B cell (primary cell): ENCODE measurements around the gene HTR3E. TPM values are rescaled to one million over a fixed set of nuclear protein-coding genes. Genes with fewer than 3 reads are reported as not detected.

Source experiments
- ATAC-seq: fragments of 200-7000 bp; cut with Tn5 transposase; one replicate; pipeline ENCODE4 v1.10.0; 2021; ENCODE audit warnings: low read depth, mild to moderate bottlenecking, moderate number of reproducible peaks, moderate library complexity
- CTCF ChIA-PET: fragments of 350-600 bp; sonication (Branson Sonifier 250); formaldehyde crosslinking; loops from one replicate; lab custom pipeline; 2021; ENCODE audit warnings: antibody characterized with exemption, inconsistent platforms; lab: Charles Lee
- POLR2A ChIA-PET: fragments of 350-600 bp; sonication (Branson Sonifier 250); formaldehyde crosslinking; loops from one replicate; lab custom pipeline; 2021; ENCODE audit warnings: antibody characterized with exemption; lab: Charles Lee
- DNase-seq: peaks from one replicate; pipeline ENCODE4 v3.0.0; 2013
- H2AFZ ChIP-seq: 2 replicates; pipeline ENCODE4 v1.6.1; 2012; ENCODE audit warnings: mild to moderate bottlenecking, low read depth, low read length; ENCODE audit not compliant: insufficient read depth, poor library complexity, severe bottlenecking
- H3K27ac ChIP-seq, 2 donors: 1 replicate in 1 of 2; 2 replicates in 1 of 2; pipeline ENCODE4 v1.5.1; 2012 to 2013; ENCODE audit warnings: low read length in 2 of 2, mild to moderate bottlenecking in 2 of 2, moderate library complexity in 1 of 2
- H3K27me3 ChIP-seq, 4 experiments: fragments of 200-600 bp in 1 of 4; sonication (generic) in 1 of 4; replicated peaks in 1 of 4; 1 replicate in 2 of 4; 2 replicates in 2 of 4; pipeline versions ENCODE4 v1.6.1 to v1.7.0; 2013 to 2016; ENCODE audit warnings: low read length in 3 of 4, mild to moderate bottlenecking in 2 of 4, mixed read lengths in 1 of 4, moderate library complexity in 1 of 4; ENCODE audit not compliant: insufficient read depth in 4 of 4, control insufficient read depth in 3 of 4; ENCODE audit errors: control extremely low read depth in 1 of 4
- H3K36me3 ChIP-seq, 2 experiments: replicated peaks in 1 of 2; 1 replicate in 1 of 2; 2 replicates in 1 of 2; pipeline versions ENCODE4 v1.6.1 to v1.7.1; 2013; ENCODE audit warnings: low read length in 1 of 2; ENCODE audit not compliant: insufficient read depth in 2 of 2, control insufficient read depth in 1 of 2; ENCODE audit errors: control extremely low read depth in 1 of 2, extremely low read depth in 1 of 2
- H3K4me1 ChIP-seq, 2 donors: fragments of 200-600 bp in 1 of 2; sonication (generic) in 1 of 2; 1 replicate in 1 of 2; 2 replicates in 1 of 2; pipeline versions ENCODE4 v1.5.1 to v1.6.1; 2013 to 2017; ENCODE audit warnings: low read length in 2 of 2; ENCODE audit not compliant: control insufficient read depth in 2 of 2, insufficient read depth in 2 of 2
- H3K4me2 ChIP-seq: replicated peaks from 2 replicates; pipeline ENCODE3; 2012; ENCODE audit warnings: mild to moderate bottlenecking, low read depth, low read length; ENCODE audit not compliant: poor library complexity, severe bottlenecking
- H3K4me3 ChIP-seq, 5 experiments: fragments of 200-600 bp in 1 of 5; sonication (generic) in 1 of 5; 1 replicate in 3 of 5; 2 replicates in 2 of 5; pipeline versions ENCODE4 v1.5.1 to v1.7.0; 2011 to 2016; ENCODE audit warnings: low read length in 4 of 5, mild to moderate bottlenecking in 4 of 5, low read depth in 2 of 5, control low read depth in 1 of 5, moderate library complexity in 1 of 5; ENCODE audit not compliant: insufficient read depth in 1 of 5; ENCODE audit errors: control extremely low read depth in 1 of 5, extremely low read depth in 1 of 5
- H3K79me2 ChIP-seq: fragments of 200-600 bp; sonication (generic); one replicate; pipeline ENCODE4 v1.6.0; 2016; ENCODE audit warnings: low read length; ENCODE audit not compliant: control insufficient read depth, insufficient read depth
- H3K9ac ChIP-seq: fragments of 200-600 bp; sonication (generic); 2 replicates; pipeline ENCODE4 v1.6.1; 2017; ENCODE audit warnings: mild to moderate bottlenecking, low read length, moderate library complexity
- H3K9me3 ChIP-seq, 3 donors: one replicate each; pipeline versions ENCODE4 v1.6.1 to v1.7.1; 2013; ENCODE audit warnings: low read length in 2 of 3; ENCODE audit not compliant: control insufficient read depth in 2 of 3, insufficient read depth in 1 of 3; ENCODE audit errors: control extremely low read depth in 1 of 3
- H4K20me1 ChIP-seq: 2 replicates; pipeline ENCODE4 v1.6.0; 2012; ENCODE audit warnings: mild to moderate bottlenecking, low read length; ENCODE audit not compliant: insufficient read depth, control insufficient read depth, poor library complexity, severe bottlenecking
- H3K27ac Mint-ChIP-seq: one replicate; pipeline ENCODE4 v1.8.0; 2021; ENCODE audit warnings: mixed read lengths
- H3K27me3 Mint-ChIP-seq: one replicate; pipeline ENCODE4 v1.8.0; 2021; ENCODE audit warnings: mixed read lengths
- H3K4me1 Mint-ChIP-seq: one replicate; pipeline ENCODE4 v1.8.0; 2021; ENCODE audit warnings: mixed read lengths
- H3K4me3 Mint-ChIP-seq: one replicate; pipeline ENCODE4 v1.8.0; 2021; ENCODE audit warnings: mixed read lengths
- H3K9me3 Mint-ChIP-seq: one replicate; pipeline ENCODE4 v1.8.0; 2022; ENCODE audit warnings: mixed read lengths; ENCODE audit not compliant: insufficient read depth
- EZH2 ChIP-seq: IDR thresholded peaks from 2 replicates; pipeline ENCODE4 v1.6.1; 2012; ENCODE audit warnings: borderline replicate concordance, low read depth, mild to moderate bottlenecking, moderate library complexity, low read length; ENCODE audit not compliant: insufficient read depth, poor library complexity, severe bottlenecking
- WGBS: methylation state at CpG from one replicate; pipeline ENCODE4 v1.1.5; 2013; ENCODE audit warnings: missing lambda C conversion rate; ENCODE audit not compliant: insufficient coverage; 5-methylcytosine and 5-hydroxymethylcytosine counted together
- intact Hi-C: fragments of 100-400 bp; cut with micrococcal nuclease; formaldehyde crosslinking; loops from one replicate; pipeline ENCODE4 v1.10.0; 2022
- polyA plus RNA-seq: library from polyadenylated mRNA; depleted of rRNA; stranded (reverse); fragments of >200 nt; gene quantifications from 2 replicates; pipeline ENCODE4 v1.2.3, GENCODE V29; 2012
- total RNA-seq, 2 donors: library from RNA; stranded (reverse); fragments of 120-200 nt in 1 of 2; gene quantifications; 1 replicate in 1 of 2; 2 replicates in 1 of 2; pipeline versions ENCODE4 v1.2.3 to v1.2.4, GENCODE V29; 2013 to 2022
- TF ChIP-seq, protein P1 (sequence below): fragments of 200-600 bp; IDR thresholded peaks from one replicate; pipeline ENCODE4 v1.8.0; 2022; ENCODE audit warnings: antibody characterized with exemption, mild to moderate bottlenecking

The HTR3E gene
- total and polyA plus RNA-seq, 2 donors (not counting 1 experiment from before 2014, with no cell fraction given) = not detected

DNA sequence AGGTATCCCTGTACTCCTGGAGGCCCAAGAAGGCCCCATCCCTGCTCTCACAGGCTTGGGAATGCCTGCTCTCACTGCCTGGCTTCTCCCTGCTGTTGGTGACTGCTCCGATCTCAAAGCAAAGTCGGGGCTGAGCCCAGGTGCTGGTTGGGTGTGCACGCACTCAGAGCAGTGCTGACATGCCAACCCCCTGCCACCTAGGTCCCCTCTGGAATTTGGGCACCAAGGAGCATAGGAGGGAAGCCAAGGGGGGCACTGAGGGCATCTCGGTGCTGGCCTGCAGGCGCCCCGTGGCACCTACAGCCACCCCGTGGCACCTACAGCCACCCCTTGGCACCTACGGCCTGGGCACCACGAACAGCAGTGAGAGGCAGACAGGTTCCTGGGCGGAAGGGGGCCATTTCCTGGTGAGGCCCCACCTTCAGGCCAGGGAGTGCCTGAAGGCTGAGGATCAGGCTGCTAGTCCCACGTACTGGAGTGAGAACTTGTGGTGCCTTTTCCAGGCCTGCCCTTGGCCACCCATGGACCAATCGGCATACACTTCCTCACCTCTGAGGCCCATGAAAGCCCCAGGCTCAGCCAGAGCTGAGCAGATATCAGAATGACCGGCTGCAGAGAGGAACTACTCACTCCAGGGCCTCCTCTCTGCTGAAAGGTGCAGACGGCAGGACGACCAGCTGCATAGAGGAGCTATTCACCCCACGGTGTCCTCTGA is 15.6 kb upstream of the HTR3E start:
- Histone ChIP-seq H3K4me1 (no peaks in the 10 kb centered on the region), H3K36me3 (no peaks in the 10 kb centered on the region), H3K4me2 (no peak overlapping the region), H3K27me3 (peaks cover 0 to 3% (median 0%) of the 10 kb centered on the region in 4 experiments), H2AFZ (no peak overlapping the region), H3K4me3 (no peak overlapping the region), H3K9me3 (peaks cover 0 to 13% (median 0%) of the 10 kb centered on the region in 3 donors), H3K79me2 (no peaks in the 10 kb centered on the region), H3K27ac (no peak overlapping the region), H3K9ac (no peak overlapping the region), H4K20me1 (no peaks in the 10 kb centered on the region)
- ChIA-PET CTCF (interaction anchor here (0.6 kb wide), 1 partner anchor 897 kb away, joined by 4 read pairs; no protein-coding TSS in a partner anchor), POLR2A (no interaction called here)
- peaks cover 6% of the 10 kb centered on the region for H3K27me3 Mint-ChIP-seq
- no peak overlapping the region for H3K27ac Mint-ChIP-seq
- H3K9me3 Mint-ChIP-seq = no peaks in the 10 kb centered on the region
- H3K4me1 Mint-ChIP-seq = peaks cover 6% of the 10 kb centered on the region
- TF ChIP-seq, protein P1, sequence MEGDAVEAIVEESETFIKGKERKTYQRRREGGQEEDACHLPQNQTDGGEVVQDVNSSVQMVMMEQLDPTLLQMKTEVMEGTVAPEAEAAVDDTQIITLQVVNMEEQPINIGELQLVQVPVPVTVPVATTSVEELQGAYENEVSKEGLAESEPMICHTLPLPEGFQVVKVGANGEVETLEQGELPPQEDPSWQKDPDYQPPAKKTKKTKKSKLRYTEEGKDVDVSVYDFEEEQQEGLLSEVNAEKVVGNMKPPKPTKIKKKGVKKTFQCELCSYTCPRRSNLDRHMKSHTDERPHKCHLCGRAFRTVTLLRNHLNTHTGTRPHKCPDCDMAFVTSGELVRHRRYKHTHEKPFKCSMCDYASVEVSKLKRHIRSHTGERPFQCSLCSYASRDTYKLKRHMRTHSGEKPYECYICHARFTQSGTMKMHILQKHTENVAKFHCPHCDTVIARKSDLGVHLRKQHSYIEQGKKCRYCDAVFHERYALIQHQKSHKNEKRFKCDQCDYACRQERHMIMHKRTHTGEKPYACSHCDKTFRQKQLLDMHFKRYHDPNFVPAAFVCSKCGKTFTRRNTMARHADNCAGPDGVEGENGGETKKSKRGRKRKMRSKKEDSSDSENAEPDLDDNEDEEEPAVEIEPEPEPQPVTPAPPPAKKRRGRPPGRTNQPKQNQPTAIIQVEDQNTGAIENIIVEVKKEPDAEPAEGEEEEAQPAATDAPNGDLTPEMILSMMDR = no peak
- no peak for TF ChIP-seq EZH2
- 95% methylated on average over 16 of the region's 16 CpGs for WGBS
- DNase-seq (no peak), ATAC-seq (no peak)
- H3K4me3 Mint-ChIP-seq = no peak overlapping the region
- intact Hi-C loops = no loop called here

DNA sequence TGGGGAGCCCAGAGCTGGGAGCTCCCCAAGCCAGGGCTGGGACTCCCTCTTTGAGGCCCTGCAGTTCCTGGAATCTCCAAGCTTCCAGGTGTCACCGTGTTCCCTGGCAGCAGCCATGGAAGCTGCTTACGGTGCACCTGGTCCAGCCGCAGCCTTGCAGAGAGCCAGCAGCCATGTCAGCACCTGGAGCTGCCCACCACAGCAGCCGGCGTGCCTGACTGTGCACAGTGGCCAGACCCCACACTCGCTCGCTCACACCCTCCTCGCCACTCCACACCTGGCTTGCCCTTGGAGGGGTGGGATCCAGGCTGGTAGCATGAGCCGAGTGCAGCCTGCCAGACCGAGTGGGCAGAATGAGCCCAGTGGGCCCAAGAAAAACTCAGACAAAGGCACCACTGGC is 14.8 kb upstream of the HTR3E start:
- 89% methylated on average over 9 of the region's 10 CpGs for WGBS
- Histone ChIP-seq H3K27ac (no peak overlapping the region), H3K79me2 (no peaks in the 10 kb centered on the region), H3K9ac (no peak overlapping the region), H3K36me3 (no peaks in the 10 kb centered on the region), H3K4me1 (no peaks in the 10 kb centered on the region), H4K20me1 (no peaks in the 10 kb centered on the region), H2AFZ (no peak overlapping the region), H3K9me3 (peaks cover 0 to 13% (median 0%) of the 10 kb centered on the region in 3 donors), H3K4me3 (no peak overlapping the region), H3K4me2 (no peak overlapping the region), H3K27me3 (peaks cover 0 to 3% (median 0%) of the 10 kb centered on the region in 4 experiments)
- intact Hi-C loops = no loop called here
- H3K27ac Mint-ChIP-seq = no peak overlapping the region
- H3K9me3 Mint-ChIP-seq = no peaks in the 10 kb centered on the region
- ChIA-PET CTCF (no interaction called here), POLR2A (no interaction called here)
- H3K27me3 Mint-ChIP-seq = peaks cover 4% of the 10 kb centered on the region
- no peak for ATAC-seq
- no peak for TF ChIP-seq EZH2
- TF ChIP-seq, protein P1 = no peak
- peaks cover 6% of the 10 kb centered on the region for H3K4me1 Mint-ChIP-seq
- no peak overlapping the region for H3K4me3 Mint-ChIP-seq
- DNase-seq = no peak
